ENCODE measurements around the gene LACC1.

The LACC1 gene

DNA sequence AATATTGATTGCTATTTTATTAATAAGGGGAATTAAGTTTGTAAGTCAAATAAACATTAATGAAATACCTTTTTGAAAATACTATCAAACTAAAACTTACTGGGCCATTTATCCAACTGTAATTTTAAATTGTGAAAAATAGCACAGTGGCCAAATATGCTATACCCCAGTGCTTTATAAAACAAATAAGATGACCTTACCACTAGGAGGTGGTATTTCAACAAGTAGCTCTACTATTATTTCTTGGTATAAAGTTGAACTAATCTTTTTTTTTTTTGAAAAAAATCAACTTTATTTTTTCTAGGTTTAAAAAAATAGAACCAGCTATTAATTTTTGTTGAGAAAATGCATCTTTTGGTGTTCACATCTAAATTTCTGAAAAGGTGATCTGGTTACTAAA is 14.7 kb downstream of the LACC1 start:
- H3K9ac ChIP-seq (ENCODE audit: low read depth, low read length): no peak overlapping the region
- no peaks in the 10 kb centered on the region for H3K27me3 ChIP-seq (ENCODE audit: control insufficient read depth, insufficient read depth, low read length)
- no peaks in the 10 kb centered on the region for H3K4me1 ChIP-seq (ENCODE audit: control insufficient read depth, insufficient read depth, low read length)
- H3K9me3 ChIP-seq (replicated peaks; ENCODE audit: low read length): no peaks in the 10 kb centered on the region
- H3K4me2 ChIP-seq (ENCODE audit: low read length): no peak overlapping the region
- no peak overlapping the region for H3K4me3 ChIP-seq (ENCODE audit: low read length)
- no peaks in the 10 kb centered on the region for H3K36me3 ChIP-seq (ENCODE audit: insufficient read depth, low read length)

DNA sequence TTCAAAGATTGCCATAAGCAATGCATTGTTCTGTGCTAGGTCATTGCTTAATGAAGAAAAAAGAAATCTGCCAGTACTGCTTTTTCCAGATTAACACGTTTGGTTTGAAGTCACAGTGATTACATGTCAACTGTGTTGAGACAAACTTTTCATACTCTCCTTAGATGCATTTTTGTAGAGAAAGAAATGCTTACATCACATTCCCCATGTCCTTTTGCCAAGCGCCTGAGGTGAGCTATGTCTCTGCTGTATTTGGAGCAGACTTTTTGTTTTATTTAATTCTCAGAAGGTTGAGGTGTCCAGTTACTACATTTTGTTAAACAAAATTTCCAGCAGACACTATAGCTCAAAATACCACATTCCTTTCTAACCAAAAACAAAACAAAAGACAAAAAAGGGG is 16.2 kb downstream of the LACC1 start:
- Histone ChIP-seq H3K36me3 (ENCODE audit: insufficient read depth, low read length) (no peaks in the 10 kb centered on the region), H3K4me2 (ENCODE audit: low read length) (no peak overlapping the region), H3K9me3 (replicated peaks; ENCODE audit: low read length) (no peaks in the 10 kb centered on the region), H3K4me1 (ENCODE audit: control insufficient read depth, insufficient read depth, low read length) (no peaks in the 10 kb centered on the region), H3K27me3 (ENCODE audit: control insufficient read depth, insufficient read depth, low read length) (no peaks in the 10 kb centered on the region), H3K4me3 (ENCODE audit: low read length) (no peak overlapping the region), H3K9ac (ENCODE audit: low read depth, low read length) (no peak overlapping the region)

DNA sequence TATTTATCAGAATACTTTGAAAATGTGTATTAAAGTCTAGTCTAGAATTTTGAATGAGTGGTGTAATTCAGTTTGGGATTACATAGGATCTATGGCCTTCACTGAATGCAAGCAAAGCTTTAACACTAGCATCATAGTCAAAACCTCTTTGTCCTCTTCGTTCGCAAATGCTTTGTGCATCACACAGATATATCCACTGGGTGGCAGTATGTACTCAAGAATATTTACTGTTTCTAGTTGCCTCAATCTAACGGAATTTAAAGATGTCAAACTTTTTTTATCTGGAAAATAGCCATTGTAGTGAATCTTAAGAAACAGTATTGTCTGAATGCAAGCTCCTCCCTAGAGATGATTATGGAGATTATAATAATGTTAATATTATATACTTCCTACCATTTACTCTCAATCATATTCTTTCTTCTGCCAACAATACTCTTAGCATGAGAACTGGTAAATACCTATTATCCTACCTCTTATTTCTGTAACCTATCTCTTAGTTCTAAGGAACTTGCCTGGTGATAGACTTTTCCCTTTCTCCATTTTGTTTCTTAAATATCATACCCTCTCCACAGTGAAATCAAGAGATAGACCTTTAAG is 25.8 kb downstream of the LACC1 start:
- H3K4me3 ChIP-seq (ENCODE audit: low read length): no peak overlapping the region
- no peak overlapping the region for H3K4me2 ChIP-seq (ENCODE audit: low read length)
- H3K9ac ChIP-seq (ENCODE audit: low read depth, low read length): no peak overlapping the region
- H3K4me1 ChIP-seq (ENCODE audit: control insufficient read depth, insufficient read depth, low read length): peaks cover 7% of the 10 kb centered on the region
- H3K9me3 ChIP-seq (replicated peaks; ENCODE audit: low read length): no peaks in the 10 kb centered on the region
- H3K27me3 ChIP-seq (ENCODE audit: control insufficient read depth, insufficient read depth, low read length): peaks cover 7% of the 10 kb centered on the region
- H3K36me3 ChIP-seq (ENCODE audit: insufficient read depth, low read length): no peaks in the 10 kb centered on the region

DNA sequence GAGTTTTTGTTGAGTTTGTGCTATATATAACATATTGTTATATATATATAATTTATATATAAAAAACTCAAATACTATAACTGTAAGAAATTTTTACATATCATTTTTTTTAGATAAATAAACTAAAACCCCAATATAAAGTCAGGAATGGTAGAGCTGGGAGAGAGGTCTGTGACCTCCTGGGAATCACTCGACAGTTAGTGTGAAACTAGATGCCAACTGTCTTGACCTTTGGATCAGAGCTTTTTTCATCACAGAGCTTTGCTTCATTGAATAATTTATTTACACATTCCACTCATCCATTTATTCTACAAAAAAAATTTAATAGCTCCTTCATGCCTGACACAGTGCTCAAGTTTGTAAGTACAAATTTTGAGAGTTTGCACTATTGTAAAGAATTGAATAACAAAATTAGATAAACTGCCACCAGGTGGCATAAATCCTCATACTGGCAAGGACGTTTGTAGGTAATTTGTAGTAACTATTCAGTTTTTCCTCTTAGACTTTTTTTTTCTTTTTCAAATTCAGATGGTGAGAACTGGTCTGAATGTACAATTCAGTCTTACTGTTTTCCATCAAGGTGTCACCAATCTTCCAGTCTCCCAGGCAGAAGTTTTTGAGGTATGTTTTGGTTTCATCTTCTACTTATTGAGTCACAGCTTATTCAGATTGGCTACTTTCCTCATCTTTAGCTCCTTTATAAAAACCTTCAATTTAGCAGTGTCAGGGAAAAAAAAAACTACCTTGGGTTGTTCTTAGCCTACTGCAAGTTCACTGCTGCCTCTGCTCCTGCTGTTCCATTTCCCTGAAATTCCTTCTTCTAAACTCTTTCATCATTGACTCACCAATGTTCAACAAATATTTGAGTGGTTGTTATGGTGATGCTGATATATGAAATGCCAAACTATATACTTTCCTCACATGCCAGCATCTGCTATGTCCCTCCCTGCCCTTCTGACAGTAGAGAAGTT is 28.7 kb downstream of the LACC1 start:
- peaks cover 14% of the 10 kb centered on the region for H3K27me3 ChIP-seq (ENCODE audit: control insufficient read depth, insufficient read depth, low read length)
- peak overlapping the region; percentile 12 for H3K4me3 ChIP-seq (ENCODE audit: low read length)
- H3K4me2 ChIP-seq (ENCODE audit: low read length): peak overlapping the region; percentile 53
- H3K9me3 ChIP-seq (replicated peaks; ENCODE audit: low read length): no peaks in the 10 kb centered on the region
- peaks cover 7% of the 10 kb centered on the region for H3K4me1 ChIP-seq (ENCODE audit: control insufficient read depth, insufficient read depth, low read length)
- H3K36me3 ChIP-seq (ENCODE audit: insufficient read depth, low read length): no peaks in the 10 kb centered on the region
- H3K9ac ChIP-seq (ENCODE audit: low read depth, low read length): peak overlapping the region; percentile 52

DNA sequence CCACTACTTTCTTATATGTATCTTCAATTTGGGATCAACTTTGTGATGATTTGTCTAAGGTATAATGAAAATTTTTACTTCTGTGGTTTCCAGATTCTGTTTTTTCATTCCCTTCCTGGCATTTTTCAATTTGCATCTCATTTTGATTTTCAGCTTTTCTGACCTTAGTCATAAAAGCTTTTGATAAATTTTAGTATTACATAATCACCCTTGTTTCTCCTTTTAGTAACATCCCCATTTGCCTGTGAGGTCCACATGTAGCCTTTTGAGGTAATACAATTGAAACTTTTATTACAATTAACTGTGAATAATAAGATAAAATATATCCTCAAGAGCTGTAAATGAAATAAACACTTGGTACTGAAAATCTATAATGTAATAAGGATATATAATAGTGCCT is 31.2 kb downstream of the LACC1 start:
- H3K36me3 ChIP-seq (ENCODE audit: insufficient read depth, low read length): no peaks in the 10 kb centered on the region
- peaks cover 7% of the 10 kb centered on the region for H3K4me1 ChIP-seq (ENCODE audit: control insufficient read depth, insufficient read depth, low read length)
- no peak overlapping the region for H3K4me3 ChIP-seq (ENCODE audit: low read length)
- no peak overlapping the region for H3K9ac ChIP-seq (ENCODE audit: low read depth, low read length)
- peaks cover 8% of the 10 kb centered on the region for H3K27me3 ChIP-seq (ENCODE audit: control insufficient read depth, insufficient read depth, low read length)
- no peaks in the 10 kb centered on the region for H3K9me3 ChIP-seq (replicated peaks; ENCODE audit: low read length)
- no peak overlapping the region for H3K4me2 ChIP-seq (ENCODE audit: low read length)

DNA sequence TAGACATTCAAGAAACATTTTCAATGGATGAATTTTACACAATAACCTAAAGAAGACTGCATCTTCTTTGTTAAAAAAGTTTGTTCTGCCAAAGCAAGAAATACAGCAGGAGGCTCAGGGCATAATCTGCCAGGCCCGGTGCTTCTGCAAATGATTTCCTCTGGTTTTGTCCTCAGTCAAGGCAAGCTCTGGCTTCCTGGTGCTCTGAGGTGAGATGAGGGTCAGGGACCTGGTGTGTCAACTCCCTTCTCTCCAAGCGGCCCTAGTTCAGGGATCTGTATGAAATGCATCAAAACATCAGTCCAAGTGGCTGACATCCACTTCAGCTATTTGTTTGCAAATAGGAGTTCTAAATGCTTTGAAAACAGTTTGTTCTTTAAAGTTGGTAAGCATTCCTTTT is 31.6 kb downstream of the LACC1 start:
- Histone ChIP-seq H3K4me2 (ENCODE audit: low read length) (no peak overlapping the region), H3K4me1 (ENCODE audit: control insufficient read depth, insufficient read depth, low read length) (peaks cover 7% of the 10 kb centered on the region), H3K4me3 (ENCODE audit: low read length) (no peak overlapping the region), H3K9me3 (replicated peaks; ENCODE audit: low read length) (no peaks in the 10 kb centered on the region), H3K27me3 (ENCODE audit: control insufficient read depth, insufficient read depth, low read length) (peaks cover 8% of the 10 kb centered on the region), H3K36me3 (ENCODE audit: insufficient read depth, low read length) (no peaks in the 10 kb centered on the region), H3K9ac (ENCODE audit: low read depth, low read length) (no peak overlapping the region)

DNA sequence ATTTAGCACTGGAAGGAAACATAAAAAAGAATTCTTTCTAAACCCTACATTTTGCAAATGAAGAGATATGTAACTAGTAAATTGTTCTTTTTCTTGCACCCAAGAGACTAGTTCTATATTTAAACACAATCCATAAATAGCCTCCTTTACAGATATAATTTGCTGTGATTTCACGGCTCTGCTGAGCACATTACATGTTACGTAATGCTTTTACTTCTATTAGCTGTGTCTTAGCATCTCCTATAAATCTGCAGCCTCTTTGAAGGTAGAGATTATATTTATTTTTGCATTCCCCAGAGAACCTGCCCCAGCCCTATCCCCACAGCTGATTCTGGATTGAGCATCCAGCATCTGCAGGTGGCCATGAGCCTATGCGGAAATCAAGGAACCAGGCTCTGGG is 32.2 kb downstream of the LACC1 start:
- H3K4me2 ChIP-seq (ENCODE audit: low read length): no peak overlapping the region
- H3K9ac ChIP-seq (ENCODE audit: low read depth, low read length): no peak overlapping the region
- no peak overlapping the region for H3K4me3 ChIP-seq (ENCODE audit: low read length)
- H3K36me3 ChIP-seq (ENCODE audit: insufficient read depth, low read length): no peaks in the 10 kb centered on the region
- H3K9me3 ChIP-seq (replicated peaks; ENCODE audit: low read length): no peaks in the 10 kb centered on the region
- H3K27me3 ChIP-seq (ENCODE audit: control insufficient read depth, insufficient read depth, low read length): peaks cover 10% of the 10 kb centered on the region
- H3K4me1 ChIP-seq (ENCODE audit: control insufficient read depth, insufficient read depth, low read length): peaks cover 7% of the 10 kb centered on the region

DNA sequence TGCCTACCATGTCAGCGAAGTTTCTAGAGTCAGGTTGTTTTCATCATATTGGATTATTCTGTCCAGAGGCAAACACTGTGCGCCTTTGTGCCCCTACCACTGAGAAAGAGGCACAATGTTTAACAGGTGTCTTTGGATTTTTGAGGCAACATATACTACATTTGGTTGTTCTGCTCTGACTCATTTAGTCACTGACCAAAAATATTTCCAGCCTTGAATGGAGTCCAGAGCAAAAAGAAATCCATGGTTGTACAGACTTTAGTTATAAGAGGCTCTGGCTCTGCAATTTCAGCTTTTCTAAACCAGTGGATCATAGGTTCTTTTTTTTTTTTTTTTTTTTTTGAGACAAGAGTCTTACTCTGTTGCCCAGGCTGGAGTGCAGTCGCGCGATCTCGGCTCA is 35.7 kb downstream of the LACC1 start:
- no peak overlapping the region for H3K9ac ChIP-seq (ENCODE audit: low read depth, low read length)
- no peak overlapping the region for H3K4me3 ChIP-seq (ENCODE audit: low read length)
- no peak overlapping the region for H3K4me2 ChIP-seq (ENCODE audit: low read length)
- H3K36me3 ChIP-seq (ENCODE audit: insufficient read depth, low read length): no peaks in the 10 kb centered on the region
- H3K4me1 ChIP-seq (ENCODE audit: control insufficient read depth, insufficient read depth, low read length): no peaks in the 10 kb centered on the region
- H3K9me3 ChIP-seq (replicated peaks; ENCODE audit: low read length): no peaks in the 10 kb centered on the region
- peaks cover 27% of the 10 kb centered on the region for H3K27me3 ChIP-seq (ENCODE audit: control insufficient read depth, insufficient read depth, low read length)

DNA sequence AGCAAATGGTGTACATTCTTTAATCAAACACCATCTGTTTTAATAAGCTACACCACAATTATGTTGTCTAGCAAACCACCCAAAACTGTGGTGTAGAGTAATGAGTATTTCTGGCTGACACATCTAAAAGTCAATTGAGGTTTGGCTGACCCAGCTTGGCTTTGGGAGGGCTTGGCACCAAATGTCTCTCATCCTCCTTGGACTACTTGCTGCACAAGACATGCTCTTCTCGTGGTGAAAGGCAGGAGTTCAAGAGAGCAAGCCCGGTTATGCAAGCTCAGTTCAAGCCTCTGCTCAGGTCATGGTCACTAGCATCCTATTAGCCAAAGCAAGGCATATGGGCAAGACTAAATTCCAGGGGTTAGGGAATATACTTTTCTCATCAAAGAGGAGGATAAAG is 37.1 kb downstream of the LACC1 start:
- H3K4me3 ChIP-seq (ENCODE audit: low read length): no peak overlapping the region
- H3K9ac ChIP-seq (ENCODE audit: low read depth, low read length): no peak overlapping the region
- no peak overlapping the region for H3K4me2 ChIP-seq (ENCODE audit: low read length)
- peaks cover 38% of the 10 kb centered on the region for H3K27me3 ChIP-seq (ENCODE audit: control insufficient read depth, insufficient read depth, low read length)
- no peaks in the 10 kb centered on the region for H3K4me1 ChIP-seq (ENCODE audit: control insufficient read depth, insufficient read depth, low read length)
- H3K36me3 ChIP-seq (ENCODE audit: insufficient read depth, low read length): no peaks in the 10 kb centered on the region
- H3K9me3 ChIP-seq (replicated peaks; ENCODE audit: low read length): no peaks in the 10 kb centered on the region

DNA sequence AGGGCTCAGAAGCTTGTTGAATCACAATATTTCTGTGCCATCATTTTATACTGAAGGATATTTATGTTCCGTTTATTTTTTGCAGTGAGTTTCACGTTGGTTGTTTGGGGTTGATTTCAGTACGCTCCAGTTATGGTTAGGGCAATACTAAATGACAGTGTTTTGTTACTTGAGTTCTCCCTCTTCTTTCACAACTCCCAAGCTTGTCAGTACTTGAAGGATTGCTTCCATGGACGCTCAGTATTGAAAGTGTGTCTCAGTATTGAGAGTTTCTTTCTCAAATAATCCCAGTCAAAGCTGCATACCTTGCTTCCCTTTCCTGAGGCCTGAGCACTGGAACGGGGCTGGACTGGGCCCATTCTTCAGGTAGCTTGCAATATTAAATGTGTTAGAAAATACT is 38.9 kb downstream of the LACC1 start:
- Histone ChIP-seq H3K27me3 (ENCODE audit: control insufficient read depth, insufficient read depth, low read length) (peaks cover 32% of the 10 kb centered on the region), H3K9me3 (replicated peaks; ENCODE audit: low read length) (no peaks in the 10 kb centered on the region), H3K4me2 (ENCODE audit: low read length) (no peak overlapping the region)

DNA sequence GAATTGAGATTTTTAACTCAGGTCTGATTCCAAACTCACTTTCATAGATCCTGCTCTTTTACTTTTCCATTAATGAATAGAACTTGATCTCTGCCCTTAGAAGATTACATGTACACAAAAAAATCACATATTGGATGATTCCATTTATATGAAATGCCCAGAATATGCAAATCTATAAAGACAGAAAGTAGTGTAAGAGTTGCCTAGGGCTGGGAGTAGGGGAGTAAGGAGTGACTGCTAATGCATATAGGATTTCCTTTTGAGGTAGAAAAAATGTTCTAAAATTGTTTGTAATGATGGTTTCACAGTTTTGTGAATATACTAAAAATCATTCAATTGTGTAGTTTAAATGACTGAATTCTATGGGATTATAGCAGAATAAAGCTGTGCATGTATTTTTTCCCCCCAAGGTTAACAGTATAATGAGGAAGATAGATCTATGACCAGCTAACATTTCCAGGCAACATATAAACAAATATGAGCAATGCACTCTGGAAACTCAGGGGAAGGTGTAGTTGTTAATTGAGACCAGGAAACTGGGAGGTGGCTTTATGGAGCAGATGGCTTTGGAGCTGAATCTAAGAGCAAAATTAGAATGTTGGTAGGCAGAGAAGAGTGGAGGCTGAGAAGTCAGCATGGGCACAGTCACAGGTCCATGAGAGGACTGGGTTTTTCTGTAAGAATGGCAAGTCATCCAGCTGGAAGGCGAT is 41.4 kb downstream of the LACC1 start:
- peaks cover 44% of the 10 kb centered on the region for H3K27me3 ChIP-seq (ENCODE audit: control insufficient read depth, insufficient read depth, low read length)
- no peak overlapping the region for H3K4me2 ChIP-seq (ENCODE audit: low read length)
- H3K4me3 ChIP-seq (ENCODE audit: low read length): no peak overlapping the region
- H3K9me3 ChIP-seq (replicated peaks; ENCODE audit: low read length): no peaks in the 10 kb centered on the region
- H3K9ac ChIP-seq (ENCODE audit: low read depth, low read length): no peak overlapping the region
- no peaks in the 10 kb centered on the region for H3K36me3 ChIP-seq (ENCODE audit: insufficient read depth, low read length)
- no peaks in the 10 kb centered on the region for H3K4me1 ChIP-seq (ENCODE audit: control insufficient read depth, insufficient read depth, low read length)

More for the DNA sequence above, 38.9 kb downstream of the LACC1 start:
- H3K9ac ChIP-seq (ENCODE audit: low read depth, low read length): no peak overlapping the region
- H3K4me3 ChIP-seq (ENCODE audit: low read length): no peak overlapping the region
- no peaks in the 10 kb centered on the region for H3K36me3 ChIP-seq (ENCODE audit: insufficient read depth, low read length)
- H3K4me1 ChIP-seq (ENCODE audit: control insufficient read depth, insufficient read depth, low read length): no peaks in the 10 kb centered on the region
